Esophagus squamous epithelium (tissue), 5 donors: ENCODE measurements around the gene PKP1. TPM values are rescaled to one million over a fixed set of nuclear protein-coding genes. Genes with fewer than 3 reads are reported as not detected.
A peak's percentile ranks its signal among the peaks of the same experiment; 100 is the strongest.

Experiments
- DNase-seq: peaks from one replicate; lab custom pipeline; 2025; lab: John Stamatoyannopoulos, UW
- H3K27ac ChIP-seq, 4 donors: fragments of 200-600 bp; sonication (generic); one replicate each; pipeline ENCODE4 v1.5.1; 2016 to 2019; ENCODE audit warnings: mild to moderate bottlenecking in 1 of 4
- H3K27me3 ChIP-seq, 4 donors: fragments of 200-600 bp; sonication (generic); 1 replicate in 3 of 4; 2 replicates in 1 of 4; pipeline versions ENCODE4 v1.5.1 to v1.6.0; 2017 to 2021; ENCODE audit warnings: antibody characterized with exemption in 1 of 4
- H3K36me3 ChIP-seq, 3 donors: fragments of 200-600 bp; sonication (generic); one replicate each; pipeline ENCODE4 v1.5.1; 2016 to 2019
- H3K4me1 ChIP-seq, 3 donors: fragments of 200-600 bp; sonication (generic); one replicate each; pipeline ENCODE4 v1.5.1; 2017 to 2019
- H3K4me3 ChIP-seq, 4 donors: fragments of 200-600 bp; sonication (generic); 1 replicate in 3 of 4; 2 replicates in 1 of 4; pipeline ENCODE4 v1.5.1; 2016 to 2019; ENCODE audit warnings: mild to moderate bottlenecking in 2 of 4, moderate library complexity in 1 of 4
- H3K9me3 ChIP-seq, 3 donors: fragments of 200-600 bp; sonication (generic); one replicate each; pipeline ENCODE4 v1.5.1; 2016 to 2019
- CTCF ChIP-seq, 6 experiments: fragments of 450-650 bp in 4 of 6; fragments of 200-600 bp in 2 of 6; sonication (generic) in 2 of 6; IDR thresholded peaks; one replicate each; pipeline ENCODE4 v1.5.1; 2016 to 2019; ENCODE audit warnings: antibody characterized with exemption in 6 of 6, mild to moderate bottlenecking in 4 of 6, moderate library complexity in 4 of 6
- POLR2A ChIP-seq, 4 donors: fragments of 450-650 bp; IDR thresholded peaks; one replicate each; pipeline ENCODE4 v1.6.1; 2017; ENCODE audit warnings: antibody characterized with exemption in 4 of 4, mild to moderate bottlenecking in 4 of 4, moderate library complexity in 3 of 4
- WGBS, 2 donors: methylation state at CpG; one replicate each; pipeline ENCODE4 v1.1.5; 2018; 5-methylcytosine and 5-hydroxymethylcytosine counted together
- intact Hi-C: fragments of 100-400 bp; cut with DNase I; formaldehyde crosslinking; loops from one replicate; pipeline ENCODE4 v1.15.0; 2022
- total RNA-seq, 4 donors: library from RNA; depleted of rRNA; stranded (reverse); fragments of >200 nt; gene quantifications; one replicate each; pipeline ENCODE4 v1.1.0, GENCODE V29; 2016
- donor health status: DM: yes; HTN: yes; CAD: no.

PKP1 gene
- total RNA-seq, 4 donors from 2014 or later = 263 to 706 (median 410) TPM

- peaks cover 25 to 100% (median 57%) of the 10 kb centered on the region in 3 donors for H3K36me3 ChIP-seq
- H3K27me3 ChIP-seq = no peaks in the 10 kb centered on the region
- H3K4me3 ChIP-seq = no peak overlapping the region
- peaks cover 0 to 85% (median 0%) of the 10 kb centered on the region in 3 donors for H3K4me1 ChIP-seq
- no peak for TF ChIP-seq POLR2A (IDR thresholded peaks at IDR 0.05)
- no peak for TF ChIP-seq CTCF (IDR thresholded peaks at IDR 0.05)
- peak overlapping the region in 2 of 4 donors; percentile 72 to 73 for H3K27ac ChIP-seq
- intact Hi-C loops = no loop called here
- no peaks in the 10 kb centered on the region for H3K9me3 ChIP-seq
- no peak for DNase-seq
- WGBS, 2 donors = 76 to 90% methylated on average over 10 to 12 of the region's 12 CpGs
Measured at GRCh38 chr1:201320168-201320788, 37.0 kb downstream of the PKP1 start.

GRCh38 chr1:201321826-201322390 lies 38.6 kb downstream of the PKP1 start:
- no peak overlapping the region for H3K4me3 ChIP-seq
- peak overlapping the region in 2 of 4 donors; percentile 6 to 72 for H3K27ac ChIP-seq
- no peaks in the 10 kb centered on the region for H3K9me3 ChIP-seq
- TF ChIP-seq CTCF (IDR thresholded peaks at IDR 0.05) = no peak
- no peak for TF ChIP-seq POLR2A (IDR thresholded peaks at IDR 0.05)
- 43 to 81% methylated on average over 2 to 11 of the region's 15 CpGs for WGBS, 2 donors
- H3K4me1 ChIP-seq = peaks cover 0 to 86% (median 1%) of the 10 kb centered on the region in 3 donors
- no peaks in the 10 kb centered on the region for H3K27me3 ChIP-seq
- intact Hi-C loops = no loop called here
- DNase-seq = no peak
- H3K36me3 ChIP-seq = peaks cover 25 to 100% (median 48%) of the 10 kb centered on the region in 3 donors

GRCh38 chr1:201322653-201323510 lies 39.6 kb downstream of the PKP1 start:
- peaks cover 0 to 86% (median 7%) of the 10 kb centered on the region in 3 donors for H3K4me1 ChIP-seq
- peaks cover 24 to 100% (median 44%) of the 10 kb centered on the region in 3 donors for H3K36me3 ChIP-seq

GRCh38 chr1:201324306-201324705 lies 41.0 kb downstream of the PKP1 start:
- DNase-seq = no peak
- peaks cover 0 to 86% (median 7%) of the 10 kb centered on the region in 3 donors for H3K4me1 ChIP-seq
- H3K9me3 ChIP-seq = no peaks in the 10 kb centered on the region
- TF ChIP-seq POLR2A (IDR thresholded peaks at IDR 0.05) (no peak), CTCF (IDR thresholded peaks at IDR 0.05) (no peak)
- H3K4me3 ChIP-seq = no peak overlapping the region
- 88 to 100% methylated on average over 3 of the region's 4 CpGs for WGBS, 2 donors
- intact Hi-C loops = no loop called here
- H3K27ac ChIP-seq = peak overlapping the region in 2 of 4 donors; percentile 9 to 71
- H3K27me3 ChIP-seq = no peaks in the 10 kb centered on the region
- peaks cover 15 to 100% (median 36%) of the 10 kb centered on the region in 3 donors for H3K36me3 ChIP-seq

More at GRCh38 chr1:201322653-201323510, 39.6 kb downstream of the PKP1 start:
- Histone ChIP-seq H3K9me3 (no peaks in the 10 kb centered on the region), H3K27me3 (no peaks in the 10 kb centered on the region), H3K4me3 (no peak overlapping the region), H3K27ac (peak overlapping the region in 2 of 4 donors; percentile 17 to 25)
- intact Hi-C loops = no loop called here
- 97 to 100% methylated on average over 1 to 5 of the region's 12 CpGs for WGBS, 2 donors
- TF ChIP-seq CTCF (IDR thresholded peaks at IDR 0.05) (no peak), POLR2A (IDR thresholded peaks at IDR 0.05) (no peak)
- DNase-seq = no peak
